HG03103 (cell line): Measurements from ENCODE around the gene C1QTNF5.

Experiments
- ATAC-seq: cut with Tn5 transposase; IDR thresholded peaks from one replicate; pipeline ENCODE4 v1.9.1; 2021; ENCODE audit warnings: low read depth; ENCODE audit not compliant: unreplicated experiment

The C1QTNF5 gene

GRCh38 chr11:119338318-119338890 is 2.3 kb downstream of the C1QTNF5 start:
- no peak for ATAC-seq

- ATAC-seq: no peak
Measured at GRCh38 chr11:119337581-119338317, 2.9 kb downstream of the C1QTNF5 start.

- no peak for ATAC-seq
Measured at GRCh38 chr11:119336744-119337469, 3.8 kb downstream of the C1QTNF5 start.

GRCh38 chr11:119335655-119336543 is 4.8 kb downstream of the C1QTNF5 start:
- ATAC-seq: no peak

- ATAC-seq: no peak
Measured at GRCh38 chr11:119335091-119335654, 5.5 kb downstream of the C1QTNF5 start.

GRCh38 chr11:119334174-119334930 is 6.3 kb downstream of the C1QTNF5 start, which contains the start of gene RNF26:
TSS of gene RNF26 (plus strand) at chr11:119334527. CDS start at chr11:119335123, 596 bp downstream.
- peak; percentile 91 for ATAC-seq

- no peak for ATAC-seq
Measured at GRCh38 chr11:119332111-119332765, 8.4 kb downstream of the C1QTNF5 start.

GRCh38 chr11:119330237-119330636 is 10.4 kb downstream of the C1QTNF5 start:
- ATAC-seq: no peak

GRCh38 chr11:119329320-119329719 is 11.4 kb downstream of the C1QTNF5 start:
- no peak for ATAC-seq

GRCh38 chr11:119324189-119324588 is 16.5 kb downstream of the C1QTNF5 start:
- ATAC-seq: no peak

- no peak for ATAC-seq
Measured at GRCh38 chr11:119323532-119324033, 17.1 kb downstream of the C1QTNF5 start.

GRCh38 chr11:119322921-119323531 is 17.7 kb downstream of the C1QTNF5 start:
- ATAC-seq: no peak

- ATAC-seq: no peak
Measured at GRCh38 chr11:119322360-119322739, 18.3 kb downstream of the C1QTNF5 start.

- peak; percentile 43 for ATAC-seq
Measured at GRCh38 chr11:119320776-119321524, 19.7 kb downstream of the C1QTNF5 start.

- no peak for ATAC-seq
Measured at GRCh38 chr11:119320240-119320775, 20.4 kb downstream of the C1QTNF5 start.

- ATAC-seq: no peak
Measured at GRCh38 chr11:119319700-119320239, 20.9 kb downstream of the C1QTNF5 start.

- ATAC-seq: no peak
Measured at GRCh38 chr11:119319136-119319699, 21.5 kb downstream of the C1QTNF5 start.
